Natural killer cell (primary cell): ENCODE data around the gene SLC26A2. TPM values are rescaled to one million over a fixed set of nuclear protein-coding genes. Genes with fewer than 3 reads are reported as not detected.

Experiments
- ATAC-seq, 3 donors: fragments of 150-1000 bp in 2 of 3; fragments of 200-7000 bp in 1 of 3; cut with Tn5 transposase; 1 replicate in 1 of 3; 2 replicates in 2 of 3; pipeline ENCODE4 v1.10.0; 2021; ENCODE audit warnings: mild to moderate bottlenecking in 2 of 3, moderate library complexity in 2 of 3
- DNase-seq, 2 donors: peaks; one replicate each; pipeline versions ENCODE4 v3.0.0 to v3.0.0-alpha.2; 2013 to 2021; ENCODE audit warnings: mixed read lengths in 1 of 2
- H3K27ac ChIP-seq: one replicate; pipeline ENCODE4 v1.5.1; 2013; ENCODE audit warnings: mild to moderate bottlenecking, low read length
- H3K27me3 ChIP-seq: one replicate; pipeline ENCODE4 v1.6.1; 2013; ENCODE audit warnings: low read length; ENCODE audit not compliant: control insufficient read depth, insufficient read depth
- H3K36me3 ChIP-seq: one replicate; pipeline ENCODE4 v1.6.1; 2013; ENCODE audit warnings: low read length; ENCODE audit not compliant: control insufficient read depth, insufficient read depth
- H3K4me1 ChIP-seq: one replicate; pipeline ENCODE4 v1.6.1; 2013; ENCODE audit warnings: low read length; ENCODE audit not compliant: control insufficient read depth, insufficient read depth
- H3K4me3 ChIP-seq: one replicate; pipeline ENCODE4 v1.5.1; 2013; ENCODE audit warnings: low read length
- H3K9me3 ChIP-seq: one replicate; pipeline ENCODE4 v1.6.1; 2013; ENCODE audit warnings: low read length; ENCODE audit not compliant: control insufficient read depth, insufficient read depth
- H3K27ac Mint-ChIP-seq, 2 donors: one replicate each; pipeline ENCODE4 v1.8.0; 2022; ENCODE audit warnings: mild to moderate bottlenecking in 2 of 2, mixed read lengths in 2 of 2, moderate library complexity in 1 of 2
- H3K27me3 Mint-ChIP-seq, 2 donors: one replicate each; pipeline ENCODE4 v1.8.0; 2022; ENCODE audit warnings: low read depth in 2 of 2, mixed read lengths in 2 of 2
- H3K36me3 Mint-ChIP-seq: one replicate; pipeline ENCODE4 v1.8.0; 2022; ENCODE audit warnings: mixed read lengths
- H3K4me1 Mint-ChIP-seq, 2 donors: one replicate each; pipeline ENCODE4 v1.8.0; 2022; ENCODE audit warnings: mixed read lengths in 2 of 2
- H3K4me3 Mint-ChIP-seq: one replicate; pipeline ENCODE4 v1.8.0; 2022; ENCODE audit warnings: mild to moderate bottlenecking, moderate library complexity, mixed read lengths
- H3K9me3 Mint-ChIP-seq, 2 donors: one replicate each; pipeline ENCODE4 v1.8.0; 2022; ENCODE audit warnings: mixed read lengths in 2 of 2
- CTCF ChIP-seq: fragments of 200-600 bp; IDR thresholded peaks from one replicate; pipeline ENCODE4 v1.8.0; 2022; ENCODE audit warnings: antibody characterized with exemption
- WGBS: methylation state at CpG from one replicate; pipeline ENCODE4 v1.1.7; 2013; ENCODE audit warnings: missing lambda C conversion rate; ENCODE audit not compliant: insufficient coverage; 5-methylcytosine and 5-hydroxymethylcytosine counted together
- intact Hi-C: fragments of 100-400 bp; cut with micrococcal nuclease; formaldehyde crosslinking; loops from one replicate; pipeline ENCODE4 v1.14.2; 2022
- total RNA-seq, 4 donors: library from RNA; stranded (reverse); fragments of 120-200 nt in 1 of 4; gene quantifications; one replicate each; pipeline versions ENCODE4 v1.2.3 to v1.2.4, GENCODE V29; 2013 to 2022

The SLC26A2 gene
- total RNA-seq, 3 donors from 2014 or later (not counting 1 experiment from before 2014, with no cell fraction given) = 6.2 to 10.9 (median 8.1) TPM

GRCh38 chr5:149917073-149917676 is 43.4 kb upstream of the SLC26A2 start:
- Mint-ChIP-seq H3K27me3 (peaks cover 15 to 17% of the 10 kb centered on the region in 2 donors), H3K9me3 (no peaks in the 10 kb centered on the region), H3K4me3 (no peak overlapping the region), H3K36me3 (no peaks in the 10 kb centered on the region), H3K4me1 (no peaks in the 10 kb centered on the region), H3K27ac (no peak overlapping the region)
- no peak for TF ChIP-seq CTCF
- Histone ChIP-seq H3K27me3 (no peaks in the 10 kb centered on the region), H3K27ac (no peak overlapping the region), H3K9me3 (no peaks in the 10 kb centered on the region), H3K36me3 (no peaks in the 10 kb centered on the region), H3K4me1 (no peaks in the 10 kb centered on the region), H3K4me3 (no peak overlapping the region)
- WGBS = 87% methylated on average over 5 of the region's 6 CpGs
- ATAC-seq (no peak), DNase-seq (no peak)
- intact Hi-C loops = no loop called here

- H3K4me3 Mint-ChIP-seq = no peak overlapping the region
- no CpG with 5 or more reads among the region's 3 CpGs for WGBS
- intact Hi-C loops = no loop called here
Observed at GRCh38 chr5:149921597-149921996, 39.0 kb upstream of the SLC26A2 start.

GRCh38 chr5:149922950-149923349 is 37.6 kb upstream of the SLC26A2 start:
- Histone ChIP-seq H3K36me3 (no peaks in the 10 kb centered on the region), H3K9me3 (no peaks in the 10 kb centered on the region), H3K27ac (no peak overlapping the region), H3K4me1 (no peaks in the 10 kb centered on the region), H3K27me3 (no peaks in the 10 kb centered on the region), H3K4me3 (no peak overlapping the region)
- intact Hi-C loops = no loop called here
- H3K27ac Mint-ChIP-seq = no peak overlapping the region
- H3K4me3 Mint-ChIP-seq = no peak overlapping the region
- H3K9me3 Mint-ChIP-seq = no peaks in the 10 kb centered on the region
- no peak for TF ChIP-seq CTCF
- H3K27me3 Mint-ChIP-seq = peaks cover 8 to 13% of the 10 kb centered on the region in 2 donors
- no peak for DNase-seq
- WGBS = 92% methylated on average over 6 of the region's 6 CpGs
- no peak for ATAC-seq
- H3K36me3 Mint-ChIP-seq = no peaks in the 10 kb centered on the region
- no peaks in the 10 kb centered on the region for H3K4me1 Mint-ChIP-seq

More at GRCh38 chr5:149921597-149921996, 39.0 kb upstream of the SLC26A2 start:
- Histone ChIP-seq H3K27ac (no peak overlapping the region), H3K4me1 (no peaks in the 10 kb centered on the region), H3K36me3 (no peaks in the 10 kb centered on the region), H3K4me3 (no peak overlapping the region), H3K27me3 (no peaks in the 10 kb centered on the region), H3K9me3 (no peaks in the 10 kb centered on the region)
- ATAC-seq = no peak
- no peak for TF ChIP-seq CTCF
- no peaks in the 10 kb centered on the region for H3K36me3 Mint-ChIP-seq
- H3K9me3 Mint-ChIP-seq = no peaks in the 10 kb centered on the region
- peaks cover 8 to 17% of the 10 kb centered on the region in 2 donors for H3K27me3 Mint-ChIP-seq
- no peaks in the 10 kb centered on the region for H3K4me1 Mint-ChIP-seq
- no peak overlapping the region for H3K27ac Mint-ChIP-seq
- DNase-seq = no peak

GRCh38 chr5:149924486-149924885 is 36.1 kb upstream of the SLC26A2 start:
- no peaks in the 10 kb centered on the region for H3K4me1 Mint-ChIP-seq
- no peaks in the 10 kb centered on the region for H3K36me3 Mint-ChIP-seq
- no peak overlapping the region for H3K4me3 ChIP-seq
- peaks cover 11 to 18% of the 10 kb centered on the region in 2 donors for H3K27me3 Mint-ChIP-seq
- WGBS = 95% methylated on average over 3 of the region's 5 CpGs
- DNase-seq (no peak), ATAC-seq (no peak)
- no peaks in the 10 kb centered on the region for H3K4me1 ChIP-seq
- H3K9me3 Mint-ChIP-seq = no peaks in the 10 kb centered on the region
- H3K36me3 ChIP-seq = no peaks in the 10 kb centered on the region
- H3K27ac Mint-ChIP-seq = no peak overlapping the region
- no peak for TF ChIP-seq CTCF
- H3K4me3 Mint-ChIP-seq = no peak overlapping the region
- H3K27me3 ChIP-seq = no peaks in the 10 kb centered on the region
- intact Hi-C loops = no loop called here
- no peak overlapping the region for H3K27ac ChIP-seq
- no peaks in the 10 kb centered on the region for H3K9me3 ChIP-seq
